VCaP (cell line): ENCODE results near the gene OR4K14.
"Not testable (repeated sequence)": the region's sequence is repeated elsewhere in the genome, so short reads cannot be mapped to it uniquely, and the experiment has no call there.

Experiments used
- H3K27ac ChIP-seq: fragments of 450-650 bp; 2 replicates; pipeline ENCODE4 v1.5.1; 2017
- TF ChIP-seq, protein P1 (sequence below): fragments of 450-650 bp; conservative IDR thresholded peaks from 2 replicates; pipeline ENCODE4 v1.5.1; 2017; ENCODE audit warnings: mild to moderate bottlenecking, moderate library complexity

OR4K14 gene

DNA sequence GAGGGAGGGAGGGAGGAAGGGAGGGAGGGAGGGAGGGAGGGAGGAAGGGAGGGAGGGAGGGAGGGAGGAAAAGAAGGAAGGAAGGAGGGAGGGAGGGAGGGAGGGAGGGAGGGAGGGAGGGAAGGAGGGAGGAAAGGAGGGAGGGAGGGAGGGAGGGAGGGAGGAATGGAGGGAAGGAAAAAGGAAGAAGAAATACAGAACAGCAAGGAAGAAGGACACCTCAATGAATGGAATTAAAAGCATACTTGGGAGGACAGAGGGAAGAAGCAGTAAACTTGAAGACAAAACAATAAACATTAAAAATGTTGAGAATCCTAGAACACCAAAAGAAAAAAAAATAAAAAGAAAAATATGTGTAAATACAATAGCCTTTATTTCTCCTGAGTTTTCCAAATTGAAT, 11.0 kb downstream of the OR4K14 start:
- TF ChIP-seq, protein P1, sequence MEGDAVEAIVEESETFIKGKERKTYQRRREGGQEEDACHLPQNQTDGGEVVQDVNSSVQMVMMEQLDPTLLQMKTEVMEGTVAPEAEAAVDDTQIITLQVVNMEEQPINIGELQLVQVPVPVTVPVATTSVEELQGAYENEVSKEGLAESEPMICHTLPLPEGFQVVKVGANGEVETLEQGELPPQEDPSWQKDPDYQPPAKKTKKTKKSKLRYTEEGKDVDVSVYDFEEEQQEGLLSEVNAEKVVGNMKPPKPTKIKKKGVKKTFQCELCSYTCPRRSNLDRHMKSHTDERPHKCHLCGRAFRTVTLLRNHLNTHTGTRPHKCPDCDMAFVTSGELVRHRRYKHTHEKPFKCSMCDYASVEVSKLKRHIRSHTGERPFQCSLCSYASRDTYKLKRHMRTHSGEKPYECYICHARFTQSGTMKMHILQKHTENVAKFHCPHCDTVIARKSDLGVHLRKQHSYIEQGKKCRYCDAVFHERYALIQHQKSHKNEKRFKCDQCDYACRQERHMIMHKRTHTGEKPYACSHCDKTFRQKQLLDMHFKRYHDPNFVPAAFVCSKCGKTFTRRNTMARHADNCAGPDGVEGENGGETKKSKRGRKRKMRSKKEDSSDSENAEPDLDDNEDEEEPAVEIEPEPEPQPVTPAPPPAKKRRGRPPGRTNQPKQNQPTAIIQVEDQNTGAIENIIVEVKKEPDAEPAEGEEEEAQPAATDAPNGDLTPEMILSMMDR, result no peak
- no peak overlapping the region for H3K27ac ChIP-seq

DNA sequence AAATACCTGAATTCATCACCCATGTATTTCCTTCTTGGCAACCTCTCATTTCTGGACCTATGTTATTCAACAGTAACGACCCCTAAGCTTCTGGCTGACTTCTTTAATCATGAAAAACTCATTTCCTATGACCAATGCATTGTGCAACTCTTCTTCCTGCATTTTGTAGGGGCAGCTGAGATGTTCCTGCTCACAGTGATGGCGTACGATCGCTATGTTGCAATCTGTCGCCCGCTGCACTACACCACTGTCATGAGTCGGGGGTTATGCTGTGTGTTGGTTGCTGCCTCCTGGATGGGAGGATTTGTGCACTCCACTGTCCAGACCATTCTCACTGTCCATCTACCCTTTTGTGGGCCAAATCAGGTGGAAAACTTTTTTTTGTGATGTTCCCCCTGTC, 16.8 kb downstream of the OR4K14 start:
- TF ChIP-seq, protein P1, result no peak
- H3K27ac ChIP-seq, result no peak overlapping the region

DNA sequence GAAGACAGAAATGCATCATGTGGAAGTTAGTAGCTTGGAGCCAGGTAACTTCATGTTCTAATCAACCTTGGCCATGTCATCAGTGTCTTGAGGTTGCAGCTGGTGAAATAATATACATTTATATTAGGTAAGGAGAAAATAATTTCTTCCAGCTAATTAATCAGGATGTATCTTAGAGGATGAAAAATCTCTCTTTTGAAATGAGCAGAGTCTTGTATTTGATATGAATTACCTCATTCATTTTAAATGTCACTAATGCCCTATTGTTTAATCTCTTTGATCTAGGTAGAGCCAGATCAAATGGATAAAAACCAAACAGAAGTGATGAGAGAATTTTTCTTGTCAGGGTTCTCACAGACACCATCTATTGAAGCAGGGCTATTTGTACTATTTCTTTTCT, 17.2 kb downstream of the OR4K14 start, which contains the start of gene OR4Q2:
Gene OR4Q2 (plus strand): TSS at position 301 of the 400 bp plus-strand sequence.
- TF ChIP-seq, protein P1, result no peak
- no peak within 1 kb of the TSS for H3K27ac ChIP-seq

DNA sequence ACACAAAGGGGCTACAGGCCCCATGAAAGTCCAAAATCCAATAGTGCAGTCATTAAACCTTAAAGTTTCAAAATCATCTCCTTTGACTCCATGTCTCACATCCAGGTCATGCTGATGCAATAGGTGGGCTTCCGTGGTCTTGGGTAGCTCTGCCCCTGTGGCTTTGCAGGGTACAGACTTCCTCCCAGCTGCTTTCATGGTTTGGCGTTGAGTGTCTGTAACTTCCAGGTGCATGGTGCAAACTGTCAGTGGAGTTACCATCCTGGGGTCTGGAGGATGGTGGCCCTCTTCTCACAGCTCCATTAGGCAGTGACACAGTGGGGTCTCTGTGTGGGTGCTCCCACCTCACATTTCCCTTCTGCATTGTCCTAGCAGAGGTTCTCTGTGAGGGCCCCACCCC, 25.7 kb downstream of the OR4K14 start:
- TF ChIP-seq, protein P1, result no peak
- no peak overlapping the region for H3K27ac ChIP-seq

DNA sequence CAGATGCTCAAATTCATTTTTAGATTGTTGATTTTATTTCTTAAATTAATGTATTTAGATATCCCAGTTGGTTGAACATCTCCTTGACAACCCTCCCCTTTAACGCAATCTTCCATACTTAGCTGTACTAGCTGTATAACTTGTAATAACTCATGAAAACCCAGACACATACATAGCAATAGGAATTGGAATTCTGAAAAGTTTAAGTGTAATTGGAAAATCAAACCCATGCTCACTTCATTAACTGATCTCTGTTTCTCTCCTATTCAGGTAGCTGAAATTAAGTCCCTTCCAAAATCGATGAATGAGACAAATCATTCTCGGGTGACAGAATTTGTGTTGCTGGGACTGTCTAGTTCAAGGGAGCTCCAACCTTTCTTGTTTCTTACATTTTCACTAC, 43.8 kb downstream of the OR4K14 start, which contains the start of gene OR4K15:
Gene OR4K15 (plus strand): TSS at position 301 of the 400 bp plus-strand sequence. CDS start 0 bp downstream, at position 301.
- no peak within 1 kb of the TSS for H3K27ac ChIP-seq
- TF ChIP-seq, protein P1, result no peak

DNA sequence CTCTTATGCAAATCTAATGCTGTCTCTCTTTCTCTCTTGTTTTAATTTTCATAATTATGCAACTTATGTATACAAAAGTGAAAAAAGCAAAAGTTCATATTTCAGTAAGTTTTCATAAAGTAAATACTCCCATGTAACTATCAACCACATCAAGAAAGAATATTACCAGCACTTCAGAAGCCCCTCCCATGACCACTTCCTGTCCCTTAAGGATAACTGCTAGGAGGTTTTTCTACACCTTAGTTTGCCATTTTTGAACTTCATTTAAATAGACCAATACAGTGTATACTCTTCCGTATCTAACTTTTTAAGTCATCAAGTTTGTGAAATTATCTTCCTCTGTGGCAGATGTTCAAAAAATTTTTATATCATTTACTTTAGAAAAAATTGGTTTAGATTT, 44.3 kb downstream of the OR4K14 start:
- no peak overlapping the region for H3K27ac ChIP-seq
- TF ChIP-seq, protein P1, result no peak

DNA sequence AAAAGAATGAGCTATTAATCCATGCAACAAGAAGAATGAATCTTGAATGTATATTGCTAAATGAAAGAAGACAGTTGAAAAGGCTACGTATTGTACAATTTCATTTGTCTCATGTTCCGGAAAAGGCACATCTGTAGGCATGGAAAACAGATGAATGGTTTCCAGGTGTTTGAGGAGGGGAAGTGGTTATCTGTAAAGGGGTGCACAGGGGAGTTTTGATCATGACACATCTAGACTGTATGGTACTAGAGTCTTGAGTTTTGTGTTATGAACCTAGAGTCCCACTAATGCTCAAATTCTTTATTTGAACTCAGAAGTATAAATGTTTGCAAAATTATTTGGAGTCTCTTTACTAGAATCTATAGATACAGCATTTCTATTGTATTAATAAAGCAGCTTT, 49.4 kb downstream of the OR4K14 start:
- not testable (repeated sequence) for H3K27ac ChIP-seq
